Endothelial cell of umbilical vein (primary cell): Measurements from ENCODE around the gene AEBP1. TPM values are rescaled to one million over a fixed set of nuclear protein-coding genes. Genes with fewer than 3 reads are reported as not detected.

ENCODE experiments used
- BruUV-seq: library from RNA; stranded (reverse); fragments of 400-500 nt; replicated peaks from 2 replicates; lab custom pipeline; 2021; lab: Mats Ljungman, UMichigan
- CTCF ChIA-PET: fragments of 300-600, 350-600 bp; sonication (Branson Sonifier 250); formaldehyde crosslinking; loops from one replicate; lab custom pipeline; 2021; ENCODE audit warnings: antibody characterized with exemption, inconsistent platforms; lab: Charles Lee
- POLR2A ChIA-PET: fragments of 300-600, 350-600 bp; sonication (Branson Sonifier 250); formaldehyde crosslinking; loops from one replicate; lab custom pipeline; 2021; ENCODE audit warnings: antibody characterized with exemption, inconsistent platforms; lab: Charles Lee
- DNase-seq: peaks from one replicate; pipeline ENCODE4 v3.0.0-alpha.2; 2011; ENCODE audit warnings: low read depth, low spot score
- FAIRE-seq: peaks from 2 replicates; lab custom pipeline; 2011; peaks lifted over from hg19 to GRCh38; lab: Jason Lieb, UNC
- H2AFZ ChIP-seq: 2 replicates; pipeline ENCODE4 v1.6.0; 2012; ENCODE audit warnings: low read depth, low read length, control low read depth, inconsistent platforms
- H3K27ac ChIP-seq: 2 replicates; pipeline ENCODE4 v1.5.1; 2011; ENCODE audit warnings: low read depth, mild to moderate bottlenecking, control low read depth, low read length, moderate library complexity; ENCODE audit not compliant: insufficient read depth
- H3K27me3 ChIP-seq, 2 experiments: 2 replicates each; pipeline versions ENCODE4 v1.6.0 to v1.6.1; 2011; ENCODE audit warnings: low read length in 2 of 2, mixed read lengths in 1 of 2; ENCODE audit not compliant: control insufficient read depth in 2 of 2, insufficient read depth in 2 of 2
- H3K36me3 ChIP-seq, 2 experiments: 2 replicates in 1 of 2; 3 replicates in 1 of 2; pipeline ENCODE4 v1.5.1; 2011; ENCODE audit warnings: low read length in 2 of 2, mild to moderate bottlenecking in 1 of 2, moderate library complexity in 1 of 2; ENCODE audit not compliant: control insufficient read depth in 2 of 2, insufficient read depth in 2 of 2; ENCODE audit errors: extremely low read depth in 1 of 2
- H3K4me1 ChIP-seq: 3 replicates; pipeline ENCODE4 v1.5.1; 2011; ENCODE audit warnings: mild to moderate bottlenecking, low read length; ENCODE audit not compliant: control insufficient read depth, insufficient read depth; ENCODE audit errors: extremely low read depth
- H3K4me2 ChIP-seq: 2 replicates; pipeline ENCODE4 v1.6.1; 2011; ENCODE audit warnings: low read length, control low read depth, mixed read lengths; ENCODE audit not compliant: insufficient read depth
- H3K4me3 ChIP-seq, 3 experiments: fragments of 200-600 bp in 1 of 3; sonication (generic), shearing (Covaris generic) in 1 of 3; replicated peaks in 1 of 3; 2 replicates each; pipeline ENCODE4 v1.5.1; 2011 to 2016; ENCODE audit warnings: control low read depth in 3 of 3, low read length in 3 of 3, mild to moderate bottlenecking in 2 of 3, inconsistent platforms in 1 of 3, low read depth in 1 of 3, moderate library complexity in 1 of 3; ENCODE audit not compliant: insufficient read depth in 1 of 3
- H3K79me2 ChIP-seq: 2 replicates; pipeline ENCODE4 v1.6.0; 2012; ENCODE audit warnings: low read length, inconsistent platforms; ENCODE audit not compliant: control insufficient read depth, insufficient read depth
- H3K9ac ChIP-seq: replicated peaks from 2 replicates; pipeline ENCODE3; 2011; ENCODE audit warnings: low read length, control low read depth; ENCODE audit not compliant: insufficient read depth; ENCODE audit errors: extremely low read depth
- H3K9me1 ChIP-seq: replicated peaks from 3 replicates; pipeline ENCODE4 v1.6.0; 2011; ENCODE audit warnings: mild to moderate bottlenecking, low read length; ENCODE audit not compliant: control insufficient read depth, insufficient read depth; ENCODE audit errors: extremely low read depth
- H3K9me3 ChIP-seq: replicated peaks from 2 replicates; pipeline ENCODE4 v1.5.1; 2012; ENCODE audit warnings: low read length, inconsistent platforms; ENCODE audit not compliant: control insufficient read depth, insufficient read depth
- H4K20me1 ChIP-seq: replicated peaks from 2 replicates; pipeline ENCODE3; 2011; ENCODE audit warnings: mild to moderate bottlenecking, low read length; ENCODE audit not compliant: control insufficient read depth, insufficient read depth; ENCODE audit errors: extremely low read depth
- CTCF ChIP-seq, 2 donors: IDR thresholded peaks; 1 replicate in 1 of 2; 2 replicates in 1 of 2; pipeline ENCODE4 v1.5.1; 2011; ENCODE audit warnings: low read length in 2 of 2, mild to moderate bottlenecking in 2 of 2, moderate library complexity in 2 of 2, control low read depth in 1 of 2, inconsistent platforms in 1 of 2, low read depth in 1 of 2; ENCODE audit not compliant: insufficient read depth in 1 of 2; ENCODE audit errors: extremely low read depth in 1 of 2
- EZH2 ChIP-seq: IDR thresholded peaks from 2 replicates; pipeline ENCODE4 v1.6.1; 2012; ENCODE audit warnings: borderline replicate concordance, low read depth, mild to moderate bottlenecking, moderate library complexity, low read length, inconsistent platforms; ENCODE audit not compliant: severe bottlenecking
- FOS ChIP-seq: IDR thresholded peaks from 2 replicates; pipeline ENCODE4 v1.6.1; 2011; ENCODE audit warnings: mild to moderate bottlenecking, low read length, moderate library complexity, borderline replicate concordance; ENCODE audit not compliant: insufficient read depth
- GATA2 ChIP-seq: IDR thresholded peaks from 2 replicates; pipeline ENCODE4 v1.7.0; 2011; ENCODE audit warnings: low read depth, mild to moderate bottlenecking, moderate library complexity, mixed read lengths, low read length; ENCODE audit not compliant: insufficient read length, insufficient read depth
- MYC ChIP-seq: IDR thresholded peaks from one replicate; pipeline ENCODE4 v1.6.1; 2011; ENCODE audit warnings: mild to moderate bottlenecking, low read depth, low read length
- POLR2AphosphoS5 ChIP-seq: IDR thresholded peaks from 2 replicates; pipeline ENCODE4 v1.6.1; 2012; ENCODE audit warnings: low read depth, mild to moderate bottlenecking, control low read depth, low read length, moderate library complexity; ENCODE audit not compliant: insufficient read depth
- dilution Hi-C: fragments of 300-500 bp; cut with MboI; formaldehyde crosslinking; loops from one replicate; pipeline ENCODE4 v1.15.0; 2019; ENCODE audit warnings: low sequenced_read_pairs; ENCODE audit not compliant: extremely low pct_ligation_motif_present
- intact Hi-C: fragments of 100-400 bp; cut with micrococcal nuclease; formaldehyde crosslinking; loops from one replicate; pipeline ENCODE4 v1.10.0; 2022
- polyA plus RNA-seq, 4 experiments: library from polyadenylated mRNA; depleted of rRNA in 3 of 4; stranded (reverse) in 3 of 4; unstranded in 1 of 4; fragments of >200 nt; gene quantifications; 2 replicates each; pipeline versions ENCODE4 v1.2.1 to v1.2.3, GENCODE V29; 2011 to 2012; ENCODE audit warnings: missing spikeins in 1 of 4
- total RNA-seq: library from RNA; stranded (reverse); gene quantifications from 2 replicates; pipeline ENCODE4 v1.2.3, GENCODE V29; 2021

The AEBP1 gene
- total and polyA plus RNA-seq, 2 donors (not counting 3 experiments of a cell fraction or from before 2014, with no cell fraction given): 20.6 to 48.0 TPM

- H4K20me1 ChIP-seq: no peaks in the 10 kb centered on the region
- FAIRE-seq (no peak), DNase-seq (no peak)
- H3K36me3 ChIP-seq: peaks cover 2 to 3% of the 10 kb centered on the region in 2 experiments
- ChIA-PET CTCF (interaction anchor here (0.7 to 1.5 kb wide), 3 partner anchors 12 to 37 kb away, joined by 3 to 5 read pairs (median 4); partner anchors contain the start of gene POLD2), POLR2A (interaction anchor here (0.9 kb wide), 1 partner anchor 10 kb away, joined by 3 read pairs; no protein-coding TSS in a partner anchor)
- dilution Hi-C loops: no loop called here
- BruUV-seq: no TSS peak
- intact Hi-C loops: no loop called here
- H3K9ac ChIP-seq: no peak overlapping the region
- TF ChIP-seq EZH2 (no peak), GATA2 (no peak), POLR2AphosphoS5 (no peak)
- peaks cover 5% of the 10 kb centered on the region for H3K79me2 ChIP-seq
- no peak overlapping the region for H3K4me2 ChIP-seq
- H3K9me3 ChIP-seq: no peaks in the 10 kb centered on the region
- H3K27me3 ChIP-seq: no peaks in the 10 kb centered on the region
- H3K9me1 ChIP-seq: no peaks in the 10 kb centered on the region
- H3K4me1 ChIP-seq: peaks cover 3% of the 10 kb centered on the region
- H3K4me3 ChIP-seq: no peak overlapping the region
- H3K27ac ChIP-seq: no peak overlapping the region
- H2AFZ ChIP-seq: no peak overlapping the region
These were observed 4.9 kb downstream of the AEBP1 start for GRCh38 chr7:44108768-44109750.

GRCh38 chr7:44109991-44110390, 5.8 kb downstream of the AEBP1 start:
- Histone ChIP-seq H2AFZ (no peak overlapping the region), H3K9ac (no peak overlapping the region), H3K36me3 (peaks cover 3 to 11% of the 10 kb centered on the region in 2 experiments), H4K20me1 (no peaks in the 10 kb centered on the region), H3K4me2 (no peak overlapping the region), H3K9me1 (no peaks in the 10 kb centered on the region), H3K4me1 (peaks cover 3% of the 10 kb centered on the region), H3K27ac (no peak overlapping the region), H3K9me3 (no peaks in the 10 kb centered on the region), H3K27me3 (no peaks in the 10 kb centered on the region), H3K79me2 (peaks cover 3% of the 10 kb centered on the region), H3K4me3 (no peak overlapping the region)
- no peak for FAIRE-seq
- DNase-seq: no peak
- dilution Hi-C loops (no loop called here), intact Hi-C loops (no loop called here)
- ChIA-PET POLR2A (no interaction called here), CTCF (interaction anchor here (1.4 kb wide), 1 partner anchor 13 kb away, joined by 4 read pairs; no protein-coding TSS in a partner anchor)
- no peak for TF ChIP-seq CTCF (IDR thresholded peaks at IDR 0.05; ENCODE audit: extremely low read depth in 1 of 2, insufficient read depth in 1 of 2, low read depth in 1 of 2, low read length in 2 of 2)
- no peak for TF ChIP-seq POLR2AphosphoS5
- no peak for TF ChIP-seq GATA2
- no peak for TF ChIP-seq MYC
- TF ChIP-seq FOS: no peak
- no TSS peak for BruUV-seq
